ENCODE measurements around the gene ADCY3.
"Not testable (repeated sequence)": the region's sequence is repeated elsewhere in the genome, so short reads cannot be mapped to it uniquely, and the experiment has no call there.

The ADCY3 gene

GRCh38 chr2:24842081-24843050 is 77.7 kb downstream of the ADCY3 start:
- DNase-seq = no peak

GRCh38 chr2:24840962-24841945 is 78.8 kb downstream of the ADCY3 start:
- no peak for DNase-seq

- no peak for DNase-seq
Measured at GRCh38 chr2:24840164-24840869, 79.7 kb downstream of the ADCY3 start.

- no peak for DNase-seq
Measured at GRCh38 chr2:24839729-24840128, 80.3 kb downstream of the ADCY3 start.

- no peak for DNase-seq
Measured at GRCh38 chr2:24838541-24838940, 81.5 kb downstream of the ADCY3 start.

- no peak for DNase-seq
Measured at GRCh38 chr2:24837996-24838513, 82.0 kb downstream of the ADCY3 start.

- no peak for DNase-seq
Measured at GRCh38 chr2:24836706-24837105, 83.3 kb downstream of the ADCY3 start.

- DNase-seq = no peak
Measured at GRCh38 chr2:24836206-24836605, 83.8 kb downstream of the ADCY3 start.

- DNase-seq = not testable (repeated sequence)
Measured at GRCh38 chr2:24835411-24835810, 84.6 kb downstream of the ADCY3 start.

GRCh38 chr2:24834733-24835395 is 85.2 kb downstream of the ADCY3 start:
- no peak for DNase-seq

- no peak for DNase-seq
Measured at GRCh38 chr2:24833821-24834732, 86.0 kb downstream of the ADCY3 start.

- no peak for DNase-seq
Measured at GRCh38 chr2:24832931-24833701, 86.9 kb downstream of the ADCY3 start.

- DNase-seq = no peak
Measured at GRCh38 chr2:24832521-24832920, 87.5 kb downstream of the ADCY3 start.

- no peak for DNase-seq
Measured at GRCh38 chr2:24832073-24832461, 88.0 kb downstream of the ADCY3 start.

- no peak for DNase-seq
Measured at GRCh38 chr2:24831221-24832072, 88.6 kb downstream of the ADCY3 start.

GRCh38 chr2:24830786-24831185 is 89.3 kb downstream of the ADCY3 start:
- DNase-seq = no peak

GRCh38 chr2:24830351-24830750 is 89.7 kb downstream of the ADCY3 start:
- no peak for DNase-seq

GRCh38 chr2:24828238-24828996 is 91.6 kb downstream of the ADCY3 start:
- no peak for DNase-seq
